HS-5 (cell line): Measurements from ENCODE around the gene SDCBP2.
"Not testable (repeated sequence)": the region's sequence is repeated elsewhere in the genome, so short reads cannot be mapped to it uniquely, and the experiment has no call there.

Experiments
- DNase-seq: peaks from one replicate; pipeline ENCODE4 v3.0.0-alpha.2; 2012; ENCODE audit warnings: low read depth

The SDCBP2 gene

DNA sequence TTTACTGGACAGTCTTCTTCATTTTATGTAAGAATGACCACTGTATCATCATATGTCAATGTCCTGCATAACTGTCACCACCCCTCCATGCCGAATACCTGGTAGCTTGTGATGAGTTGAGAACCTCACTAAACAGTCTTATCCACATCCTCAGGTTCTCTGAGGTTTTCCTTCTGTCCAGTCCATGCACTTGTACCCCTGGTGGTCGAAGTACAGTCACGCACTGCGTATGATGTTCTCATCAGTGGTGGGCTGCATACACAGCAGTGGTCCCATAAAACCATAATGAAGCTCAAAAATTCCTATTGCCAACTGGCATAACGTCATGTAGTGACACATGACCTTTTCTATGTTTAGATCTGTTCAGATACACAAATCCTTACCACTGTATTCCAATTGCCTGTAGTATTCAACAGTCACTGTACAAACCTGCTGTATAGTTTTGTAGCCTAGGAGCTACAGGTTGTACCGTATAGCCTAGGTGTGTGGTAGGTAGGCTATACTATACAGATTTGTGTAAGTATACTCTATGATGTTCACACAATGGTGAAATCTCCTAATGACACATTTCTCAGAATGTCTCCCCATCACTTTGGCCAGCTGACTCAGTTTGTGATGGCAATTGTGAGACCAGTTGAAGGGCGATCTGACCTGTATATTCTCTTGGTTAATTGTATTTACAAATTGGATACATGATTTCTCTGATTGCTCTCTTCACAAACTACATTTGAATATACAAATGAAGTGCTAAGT, 31.3 kb upstream of the SDCBP2 start:
- DNase-seq: no peak

DNA sequence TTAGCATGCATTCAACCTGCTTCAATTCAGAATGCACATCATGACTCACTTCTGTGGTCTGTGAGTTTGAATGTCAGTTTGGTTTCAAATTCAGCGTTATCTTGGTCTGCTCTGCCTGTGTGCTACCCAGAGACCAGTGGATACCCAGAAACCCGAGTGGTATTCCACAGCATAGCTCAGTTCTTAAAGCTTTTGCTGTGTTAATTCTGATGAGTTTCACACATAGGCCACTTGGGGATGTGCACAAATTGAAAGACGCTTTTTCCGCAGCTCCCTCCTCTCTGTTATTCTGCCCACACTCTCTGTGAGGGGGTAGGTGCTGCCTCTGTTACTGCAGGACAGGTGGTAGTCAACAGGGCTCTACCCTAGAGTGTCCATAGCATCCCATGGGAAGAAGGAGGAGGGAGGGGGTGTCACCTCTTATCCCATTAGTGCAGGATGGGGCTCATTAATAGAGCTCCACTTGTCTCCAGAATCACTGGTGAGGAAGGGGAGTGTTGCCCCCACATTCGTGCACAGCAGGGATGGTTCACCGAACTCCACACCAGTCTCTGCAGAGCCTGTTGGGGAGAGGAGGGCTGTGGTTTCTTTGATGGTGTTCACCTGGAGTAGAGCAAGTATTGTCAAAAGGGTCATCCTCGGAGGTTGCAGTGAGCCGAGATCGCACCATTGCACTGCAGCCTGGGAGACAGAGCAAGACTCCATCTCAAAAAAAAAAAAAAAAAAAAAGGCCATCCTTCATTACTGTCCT, 29.2 kb upstream of the SDCBP2 start:
- no peak for DNase-seq

DNA sequence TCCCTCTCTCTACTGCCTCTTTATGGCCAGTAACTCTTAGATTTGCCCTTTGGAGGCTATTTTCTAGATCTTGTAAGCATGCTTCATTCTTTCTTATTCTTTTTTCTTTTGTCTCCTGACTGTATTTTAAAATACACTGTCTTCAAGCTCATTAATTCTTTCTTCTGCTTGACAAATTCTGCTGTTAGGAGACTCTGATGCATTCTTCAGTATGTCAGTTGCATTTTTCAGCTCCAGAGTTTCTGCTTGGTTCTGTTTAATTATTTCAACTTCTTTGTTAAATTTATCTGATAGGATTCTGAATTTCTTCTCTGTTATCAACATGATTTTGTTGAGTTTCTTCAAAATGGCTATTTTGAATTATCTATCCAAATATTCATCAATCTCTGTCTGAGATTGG, 25.0 kb upstream of the SDCBP2 start:
- no peak for DNase-seq

DNA sequence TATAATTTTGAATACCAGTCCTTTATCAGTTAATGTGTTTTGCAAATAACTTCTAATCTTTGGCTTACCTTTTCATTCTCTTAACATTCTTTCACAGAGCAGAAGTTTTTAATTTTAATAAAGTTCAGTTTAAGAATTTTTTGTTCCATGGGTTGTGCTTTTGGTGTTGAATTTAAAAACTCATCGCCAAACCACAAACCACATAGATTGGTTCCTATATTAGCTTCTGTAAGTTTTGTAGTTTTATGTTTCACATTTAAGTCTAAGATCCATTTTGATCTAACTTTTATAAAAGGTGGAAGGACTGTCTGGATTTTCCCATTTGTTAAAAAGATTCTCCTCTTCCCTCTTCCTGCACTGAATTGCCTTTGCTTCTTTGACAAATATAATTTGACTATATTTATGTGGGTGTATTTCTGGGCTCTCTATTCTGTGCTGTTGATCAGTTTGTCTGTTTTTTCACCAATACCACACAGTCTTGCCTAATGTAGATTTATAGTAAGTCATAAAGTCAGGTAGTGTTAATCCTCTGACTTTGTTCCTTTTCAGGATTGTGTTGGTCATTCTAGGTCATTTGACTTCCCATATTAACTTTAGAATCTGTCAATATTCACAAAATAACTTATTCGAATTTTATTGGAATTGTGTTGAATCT, 17.5 kb upstream of the SDCBP2 start:
- no peak for DNase-seq

DNA sequence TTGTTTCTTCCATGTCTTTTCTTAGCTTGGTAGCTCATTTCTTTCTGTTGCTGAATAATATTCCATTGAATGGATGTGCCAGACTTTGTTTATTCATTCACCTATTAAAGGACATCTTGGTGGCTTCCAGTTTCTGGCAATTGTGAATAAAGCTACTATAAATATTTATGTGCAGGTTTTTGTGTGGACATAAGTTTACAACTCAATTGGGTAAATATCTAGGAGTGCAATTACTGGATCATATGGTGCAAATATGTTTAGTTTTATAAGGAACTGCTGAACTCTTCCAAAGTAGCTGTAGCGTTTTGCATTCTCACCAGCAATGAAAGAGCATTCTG, 16.8 kb upstream of the SDCBP2 start:
- no peak for DNase-seq

DNA sequence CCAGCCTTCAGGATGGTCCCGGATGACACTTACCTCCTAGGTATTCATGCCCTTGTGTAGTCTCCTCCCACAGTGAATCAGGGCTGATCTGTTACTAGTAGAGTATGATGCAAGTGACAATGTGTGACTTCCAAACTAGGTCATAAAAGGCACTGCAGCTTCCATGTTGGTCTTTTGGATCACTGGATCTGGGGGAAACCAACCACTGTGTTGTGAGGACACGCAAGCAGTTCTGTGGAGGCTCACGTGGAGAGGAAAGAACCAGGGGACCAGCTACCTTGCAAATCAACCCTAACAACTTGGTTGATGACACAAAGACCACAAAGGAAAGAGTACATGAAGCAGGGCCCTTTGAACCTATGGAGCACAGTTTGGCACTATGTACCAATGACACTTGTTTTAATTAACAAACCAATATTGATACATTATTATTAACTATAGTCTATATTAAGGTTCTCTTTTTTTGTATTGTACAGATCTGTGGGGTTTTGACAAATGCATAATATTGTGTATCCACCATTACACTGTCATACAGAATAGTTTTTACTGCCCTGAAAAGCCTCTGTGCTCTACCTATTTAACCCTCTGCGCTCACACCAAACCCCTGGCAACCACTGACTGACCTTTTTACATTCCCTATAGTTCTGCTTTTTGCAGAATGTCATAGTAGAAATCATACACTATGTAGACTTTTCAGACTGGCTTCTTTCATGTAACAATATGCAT, 16.3 kb upstream of the SDCBP2 start:
- no peak for DNase-seq

DNA sequence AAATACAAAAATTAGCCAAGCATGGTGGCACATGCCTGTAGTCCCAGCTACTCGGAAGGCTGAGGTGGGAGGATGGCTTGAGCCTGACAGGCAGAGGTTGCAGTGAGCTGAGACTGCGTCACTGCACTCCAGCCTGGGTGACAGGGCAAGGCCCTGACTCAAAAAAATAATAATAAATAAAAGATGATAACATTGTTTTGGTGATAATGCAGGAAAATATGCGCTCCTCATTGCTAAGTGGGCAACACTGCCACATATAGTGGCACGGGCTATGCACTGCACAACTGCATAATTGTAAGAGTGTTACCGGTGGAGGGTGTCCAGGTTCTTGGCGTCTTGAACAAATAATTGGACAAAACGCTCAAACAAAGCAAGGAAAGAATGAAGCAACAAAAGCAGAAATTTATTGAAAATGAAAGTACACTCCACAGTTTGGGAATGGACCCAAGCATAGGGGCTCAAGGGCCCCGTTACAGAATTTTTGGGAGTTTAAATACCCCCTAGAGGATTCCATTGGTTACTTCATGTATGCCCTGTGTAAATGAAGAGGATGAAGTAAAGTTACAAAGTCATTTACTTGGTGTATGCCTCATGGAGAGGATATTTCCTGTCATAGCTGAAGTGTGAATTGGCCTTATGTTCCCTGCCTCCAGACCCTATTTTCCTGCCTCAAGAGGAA, 14.6 kb upstream of the SDCBP2 start:
- not testable (repeated sequence) for DNase-seq

DNA sequence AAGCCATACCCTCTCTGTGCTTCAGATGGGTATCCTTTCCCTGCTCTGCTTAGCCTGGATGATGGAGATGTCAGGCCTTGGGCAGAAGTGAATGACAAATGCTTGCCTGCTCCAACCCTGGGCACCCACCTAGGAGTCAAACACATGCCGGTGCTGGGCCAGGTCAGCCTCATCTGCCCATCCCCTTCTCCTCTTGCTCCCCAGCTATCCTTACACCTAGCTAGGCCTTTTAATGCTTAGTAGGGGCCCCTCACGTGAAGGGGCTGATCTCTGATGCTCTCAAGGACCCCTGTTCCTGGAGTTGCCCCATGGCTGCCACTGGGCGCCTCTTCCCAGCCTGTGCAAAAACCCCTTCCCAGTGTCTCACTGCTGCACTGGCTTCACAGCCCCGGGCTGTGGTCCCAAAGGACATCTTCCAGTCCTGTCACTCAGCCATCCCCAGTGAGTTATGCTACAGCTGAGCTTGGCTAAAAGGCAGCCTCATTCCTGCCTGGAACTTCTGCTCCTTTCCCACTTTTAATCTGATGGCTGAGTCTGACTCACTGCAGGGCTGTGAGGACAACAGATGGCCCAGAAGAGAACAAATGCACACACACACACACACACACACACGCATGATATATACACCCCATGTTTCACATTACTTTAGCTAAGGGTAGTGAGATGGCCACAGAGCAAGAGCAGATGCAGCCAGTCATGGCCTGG, 12.8 kb upstream of the SDCBP2 start:
- no peak for DNase-seq

DNA sequence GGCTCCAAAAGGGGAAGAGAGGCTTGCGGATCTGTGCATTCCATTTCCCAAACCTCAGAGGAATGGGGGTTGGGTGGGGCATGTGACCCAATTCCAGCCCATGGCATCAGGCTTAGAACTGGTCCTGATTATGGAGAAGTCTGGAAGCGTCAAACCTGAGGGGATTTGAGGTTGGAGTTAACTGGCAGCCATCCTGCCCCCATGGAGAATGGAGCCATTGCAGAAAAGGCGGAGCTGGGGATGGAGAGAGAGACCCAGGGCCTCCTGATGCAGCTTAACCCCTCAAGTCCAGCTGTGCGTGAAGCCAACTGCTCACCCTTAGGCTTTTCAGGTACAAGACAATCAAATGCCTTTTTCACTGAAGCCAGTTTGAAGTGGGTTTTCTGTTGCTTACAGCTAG, 9.9 kb upstream of the SDCBP2 start:
- DNase-seq: no peak

DNA sequence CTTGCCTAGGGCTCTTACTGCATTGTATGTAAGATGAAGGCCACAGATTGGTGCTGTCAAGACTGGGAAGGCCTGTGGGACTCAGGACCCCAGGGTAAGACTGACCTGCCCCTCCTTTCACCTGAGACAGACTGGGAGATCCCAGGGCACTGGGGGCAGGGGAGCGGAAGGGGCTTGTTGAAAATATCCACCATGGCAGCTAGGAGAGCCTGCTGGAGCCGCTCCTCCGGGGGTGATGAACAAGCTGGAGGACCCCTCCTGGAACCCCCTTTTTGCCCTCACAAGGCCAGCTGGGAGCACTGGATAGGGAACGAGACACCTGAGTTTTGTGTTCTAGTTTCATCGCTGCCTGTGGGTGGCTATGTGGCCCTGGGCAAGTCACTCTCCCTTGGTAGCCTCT, 9.2 kb upstream of the SDCBP2 start:
- no peak for DNase-seq

DNA sequence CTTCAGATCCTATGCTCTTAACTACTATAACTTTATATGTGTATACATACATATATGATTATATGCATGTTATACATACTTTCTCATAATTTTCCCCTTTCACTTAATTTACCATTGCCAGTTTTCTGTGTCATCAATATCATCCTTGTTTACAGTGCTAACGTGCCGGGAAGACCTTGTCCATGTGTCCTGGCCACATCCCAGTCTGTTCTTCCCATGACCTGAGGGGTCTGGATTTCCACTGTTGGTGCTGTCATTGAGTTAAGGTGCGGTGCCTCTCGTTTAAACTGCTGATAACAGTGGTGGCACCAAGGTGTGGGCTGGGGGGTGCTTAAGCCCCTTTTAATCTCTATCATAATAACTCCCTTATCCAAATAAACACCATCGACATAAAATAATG, 8.5 kb upstream of the SDCBP2 start:
- no peak for DNase-seq

DNA sequence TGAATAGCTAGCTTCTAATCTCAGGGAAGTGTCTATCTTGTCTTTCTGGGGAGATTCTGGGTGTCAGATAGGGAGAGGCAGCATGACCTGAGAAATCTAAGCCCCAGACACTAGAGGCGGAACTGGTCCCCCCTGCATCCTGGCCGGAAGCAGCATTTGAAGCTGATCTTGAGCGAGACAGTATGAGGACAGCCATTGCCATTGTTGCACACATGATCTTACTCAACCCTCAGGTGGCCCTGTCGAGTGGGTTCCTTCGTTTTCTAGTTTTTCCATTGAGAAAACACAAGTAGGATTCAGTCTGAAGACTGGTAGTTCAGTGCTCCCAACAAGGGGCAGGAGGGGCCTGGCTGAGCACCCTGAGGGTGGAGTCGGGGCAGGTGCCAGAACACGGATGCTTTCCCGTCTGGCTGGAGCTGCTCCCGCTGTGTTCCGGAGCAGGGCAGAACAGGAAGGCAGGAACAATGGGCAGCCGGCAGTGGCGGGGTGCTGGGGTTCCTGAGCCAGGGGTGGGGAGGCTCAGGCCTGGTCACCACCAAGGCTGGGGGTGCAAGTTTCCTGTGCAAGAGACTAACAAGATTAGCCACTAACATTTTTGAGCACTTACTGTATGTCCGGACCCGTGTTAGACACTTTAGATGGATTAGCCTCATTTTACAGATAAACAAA, 7.9 kb upstream of the SDCBP2 start:
- no peak for DNase-seq

DNA sequence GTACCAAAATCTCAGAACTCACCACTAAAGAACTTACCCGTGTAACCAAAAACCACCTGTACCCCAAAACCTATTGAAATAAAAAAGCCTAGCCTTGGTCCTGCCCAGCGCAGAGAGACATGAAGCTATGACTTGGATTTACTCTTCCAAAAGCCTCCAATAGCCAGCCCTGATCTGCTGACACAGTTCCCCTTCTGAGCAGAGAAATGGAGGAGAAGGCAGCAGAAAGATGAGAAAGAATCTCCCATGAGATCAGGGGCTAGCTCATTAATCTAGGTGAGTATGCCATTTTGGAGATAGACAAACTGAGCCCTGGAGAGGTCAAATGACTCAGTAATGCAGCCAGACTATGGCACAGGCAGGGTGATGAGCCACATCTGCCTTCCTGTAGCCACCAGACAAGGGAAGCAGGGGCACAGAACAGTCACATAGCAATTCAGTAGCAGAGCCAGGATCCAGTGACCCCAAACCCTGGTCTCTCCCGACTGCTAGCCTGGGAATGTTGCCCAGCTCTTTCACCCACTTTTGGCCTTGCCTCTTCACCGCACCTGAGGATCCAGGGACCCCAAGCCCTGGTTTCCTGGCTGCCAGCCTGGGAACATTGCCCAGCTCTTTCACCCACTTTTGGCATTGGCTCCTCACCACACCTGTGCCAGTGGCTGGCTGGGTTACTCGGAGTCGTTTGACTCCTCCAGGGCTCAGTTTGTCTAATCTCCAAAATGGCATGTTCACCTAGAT, 7.2 kb upstream of the SDCBP2 start:
- no peak for DNase-seq

DNA sequence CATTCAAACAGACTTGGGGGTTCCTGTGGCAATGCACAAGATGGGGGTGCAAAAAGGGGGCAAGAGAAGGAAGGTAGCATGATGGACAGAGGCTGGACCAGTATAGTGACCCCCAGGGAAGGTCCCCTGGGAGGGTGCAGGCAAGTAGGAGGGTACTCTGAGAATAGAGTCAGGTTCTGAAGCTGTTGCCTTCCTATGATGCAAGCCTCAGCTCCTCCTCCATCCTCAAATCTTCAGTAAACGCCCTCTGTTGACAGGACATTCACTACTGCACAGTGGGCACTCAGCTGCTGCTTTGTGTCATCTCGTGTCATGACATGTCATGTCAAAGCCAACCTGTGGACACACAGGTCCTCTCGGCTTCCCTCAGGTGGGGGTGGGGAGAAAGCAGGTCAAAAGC, 5.8 kb upstream of the SDCBP2 start:
- DNase-seq: no peak

DNA sequence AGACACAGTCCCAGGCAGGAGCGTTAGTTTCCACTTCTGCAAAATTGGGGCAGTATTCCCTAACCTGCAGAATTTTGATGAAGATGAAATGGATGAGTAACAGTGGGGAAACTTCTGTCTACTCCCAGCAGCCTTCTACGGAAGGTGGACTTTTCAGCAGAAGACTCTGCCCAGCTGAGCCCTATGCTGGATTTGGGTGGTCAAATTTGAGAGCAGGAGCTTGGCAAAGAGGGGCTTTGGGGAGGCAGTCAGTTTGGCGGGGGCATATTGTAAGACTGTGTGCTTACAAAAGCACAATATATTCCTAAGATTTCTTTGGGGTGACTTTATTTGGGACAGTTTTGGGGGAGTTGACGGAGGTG, 5.4 kb upstream of the SDCBP2 start:
- no peak for DNase-seq

DNA sequence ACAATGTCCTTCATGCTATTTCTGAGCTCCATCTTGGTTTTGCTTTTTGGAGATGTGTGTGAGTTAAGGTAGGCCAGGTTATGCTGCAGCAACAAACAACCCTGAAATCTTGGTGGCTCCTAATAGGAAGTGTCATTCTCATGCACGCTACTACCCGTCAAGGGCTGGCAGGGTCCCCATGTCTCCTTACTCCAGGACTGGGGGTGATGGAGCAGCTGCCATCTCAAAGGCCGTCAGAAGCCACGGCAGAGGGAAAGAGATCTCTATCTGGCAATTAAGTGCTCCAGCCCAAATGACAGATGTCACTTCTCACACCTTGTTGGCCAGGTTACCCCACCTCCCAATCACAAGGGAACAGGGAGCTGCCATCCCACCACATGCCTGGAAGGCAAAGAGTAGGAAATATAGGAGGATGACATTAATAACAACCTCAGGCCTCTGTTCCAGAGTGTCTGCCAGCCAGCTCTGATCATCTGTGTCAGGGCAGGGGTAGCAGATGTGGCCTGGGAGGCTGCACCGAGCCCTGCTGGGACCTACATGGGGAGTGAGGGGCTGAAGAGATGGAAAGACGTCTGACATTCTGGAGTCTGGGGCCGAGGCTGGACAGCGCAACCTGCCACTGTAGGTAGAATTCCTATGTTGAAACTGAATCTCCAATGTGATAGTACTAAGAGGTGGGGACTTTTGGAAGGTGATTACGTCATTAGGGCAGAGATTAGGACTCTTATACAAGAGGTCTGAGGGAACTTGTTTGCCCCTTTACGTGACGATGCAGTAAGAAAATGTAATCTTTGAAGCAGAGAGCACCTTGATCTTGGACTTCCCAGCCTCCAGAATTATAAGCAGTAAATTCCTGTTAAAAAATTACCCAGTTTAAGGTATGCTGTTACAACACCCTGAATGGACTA, 4.8 kb upstream of the SDCBP2 start:
- no peak for DNase-seq

DNA sequence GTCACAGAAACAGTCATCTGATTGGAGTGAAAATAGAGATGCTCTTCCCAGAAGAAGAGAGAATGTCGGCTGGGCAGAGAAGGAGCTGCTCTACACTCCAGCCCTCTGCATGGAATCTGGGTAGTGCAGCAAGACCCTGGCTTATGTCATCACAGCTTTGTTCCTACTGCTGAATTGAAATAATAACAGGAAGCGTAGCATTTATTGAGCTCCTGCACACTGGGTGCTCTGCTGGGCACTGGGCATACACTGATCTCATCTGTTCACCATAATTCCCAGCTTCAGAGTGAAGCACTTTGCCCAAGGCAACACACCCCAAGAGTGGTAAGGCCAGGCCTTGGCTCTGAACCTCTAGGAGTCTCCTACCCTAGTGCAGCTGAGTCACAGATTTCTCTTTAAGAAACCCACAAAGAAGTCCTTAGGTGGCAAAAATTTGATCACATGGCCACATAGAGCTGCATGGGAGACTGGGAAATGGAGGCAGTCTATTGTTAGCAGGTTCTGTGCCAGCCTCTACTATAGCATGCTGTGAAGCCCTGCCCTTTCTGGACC, 3.9 kb upstream of the SDCBP2 start:
- DNase-seq: no peak

DNA sequence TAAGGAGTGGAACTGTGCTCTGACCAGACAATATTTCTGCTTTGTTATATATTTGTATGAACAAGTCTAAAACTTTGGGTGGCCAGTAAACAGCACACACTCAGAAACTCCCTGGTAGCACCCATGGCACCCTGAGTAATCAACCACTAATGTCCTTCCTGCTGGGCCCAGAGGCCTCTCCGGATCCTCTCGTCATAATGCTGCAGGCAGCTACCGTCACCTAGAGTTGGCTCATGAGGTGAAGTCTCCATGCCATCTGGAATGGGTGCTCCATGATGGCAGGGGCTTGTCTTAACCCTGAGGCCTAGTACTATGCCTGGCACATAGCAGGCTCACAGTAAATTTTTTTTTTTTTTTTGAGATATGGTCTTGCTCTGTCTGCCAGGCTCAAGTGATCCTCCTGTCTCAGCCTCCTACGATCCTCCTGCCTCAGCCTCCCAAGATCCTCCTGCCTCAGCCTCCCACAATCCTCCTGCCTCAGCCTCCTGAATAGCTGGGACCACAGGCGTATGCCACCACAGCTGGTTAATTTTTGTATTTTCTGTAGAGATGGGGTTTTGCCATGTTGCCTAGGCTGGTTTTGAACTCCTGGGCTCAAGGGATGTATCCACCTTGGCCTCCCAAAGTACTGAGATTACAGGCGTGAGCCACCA, 3.0 kb upstream of the SDCBP2 start:
- no peak for DNase-seq
